Spleen (tissue), 7 donors: Measurements from ENCODE around the gene CEP170B.

Source experiments
- CTCF ChIP-seq, 11 experiments: fragments of 200-600 bp in 7 of 11; fragments of 450-650 bp in 4 of 11; sonication (generic) in 4 of 11; IDR thresholded peaks in 8 of 11; conservative IDR thresholded peaks in 3 of 11; 1 replicate in 7 of 11; 2 replicates in 4 of 11; pipeline versions ENCODE4 v1.4.0 to v1.8.0; 2016 to 2021; ENCODE audit warnings: antibody characterized with exemption in 11 of 11, inconsistent platforms in 4 of 11, mild to moderate bottlenecking in 1 of 11
- POLR2A ChIP-seq, 3 donors: fragments of 450-650 bp; IDR thresholded peaks; one replicate each; pipeline ENCODE4 v1.5.1; 2017; ENCODE audit warnings: antibody characterized with exemption in 3 of 3, mild to moderate bottlenecking in 1 of 3
- POLR2AphosphoS5 ChIP-seq, 3 donors: sonication (generic); formaldehyde crosslinking; IDR thresholded peaks; one replicate each; pipeline ENCODE4 v1.5.1; 2017; ENCODE audit warnings: antibody characterized with exemption in 3 of 3
- donor health status: DM: no; HTN: no; CAD: no; lungs with moderate emphysema.
- donor health status: DM: no; HTN: no; CAD: no.
- donor health status: DM: no; HTN: no; CAD: no.

GRCh38 chr14:104919993-104920315 is 54.9 kb downstream of the CEP170B start:
- TF ChIP-seq CTCF (IDR thresholded peaks at IDR 0.05 in 8 of 11, conservative IDR thresholded peaks at IDR 0.05 in 3 of 11) (no peak), POLR2A (IDR thresholded peaks at IDR 0.05) (no peak), POLR2AphosphoS5 (IDR thresholded peaks at IDR 0.05) (no peak)
